Measurements from ENCODE around the gene CDC25B. TPM values are rescaled to one million over a fixed set of nuclear protein-coding genes. Genes with fewer than 3 reads are reported as not detected.

Gene CDC25B
- total and polyA plus RNA-seq, 2 of the 13 experiments (the other 11 are each of a cell fraction or from before 2014, with no cell fraction given), result 14.5 to 19.4 TPM

- TF ChIP-seq NCOA2 (CRISPR knock-in tag; IDR thresholded peaks at IDR 0.05), result no peak
- no peak for TF ChIP-seq ZNF652 (CRISPR knock-in tag; IDR thresholded peaks at IDR 0.05; ENCODE audit: borderline replicate concordance, low read depth)
- no peak for TF ChIP-seq XRCC5 (optimal IDR thresholded peaks at IDR 0.05; ENCODE audit: low read length)
- TF ChIP-seq ELF4 (CRISPR knock-in tag; IDR thresholded peaks at IDR 0.05; ENCODE audit: borderline replicate concordance), result no peak
- TF ChIP-seq ESRRA (CRISPR knock-in tag; IDR thresholded peaks at IDR 0.05; ENCODE audit: low read depth), result peak; percentile 16; the same call in 1 of the 2 replicates
- TF ChIP-seq PREB (CRISPR knock-in tag; IDR thresholded peaks at IDR 0.05), result no peak
- no peak for TF ChIP-seq KIAA2018 (CRISPR knock-in tag; IDR thresholded peaks at IDR 0.05; ENCODE audit: borderline replicate concordance)
- TF ChIP-seq ZFP36L2 (CRISPR knock-in tag; IDR thresholded peaks at IDR 0.05), result no peak
- no peak for TF ChIP-seq TBP (CRISPR knock-in tag; IDR thresholded peaks at IDR 0.05)
- no peak for TF ChIP-seq ZNF180 (CRISPR knock-in tag; IDR thresholded peaks at IDR 0.05; ENCODE audit: borderline replicate concordance, low read depth)
- no peak for TF ChIP-seq ZNF703 (CRISPR knock-in tag; IDR thresholded peaks at IDR 0.05; ENCODE audit: borderline replicate concordance)
- peak; percentile 50; the same call in 1 of the 2 replicates for TF ChIP-seq ZNF317 (CRISPR knock-in tag; IDR thresholded peaks at IDR 0.05)
- no peak for TF ChIP-seq ZNF282 (IDR thresholded peaks at IDR 0.05; ENCODE audit: partially characterized antibody)
- no peak for TF ChIP-seq TOPORS (CRISPR knock-in tag; IDR thresholded peaks at IDR 0.05)
- no peak for TF ChIP-seq PRPF4 (IDR thresholded peaks at IDR 0.05; ENCODE audit: low read depth, low read length, poor library complexity, severe bottlenecking)
- TF ChIP-seq ZNF224 (CRISPR knock-in tag; IDR thresholded peaks at IDR 0.05), result no peak; the same call in 1 of the 2 replicates
- TF ChIP-seq ZNF784 (CRISPR knock-in tag; IDR thresholded peaks at IDR 0.05; ENCODE audit: borderline replicate concordance), result no peak; the same call in 1 of the 2 replicates
- TF ChIP-seq ZNF34 (CRISPR knock-in tag; IDR thresholded peaks at IDR 0.05; ENCODE audit: borderline replicate concordance), result no peak
- TF ChIP-seq ZNF800 (CRISPR knock-in tag; IDR thresholded peaks at IDR 0.05), result peak; percentile 90; the same call in 1 of the 2 replicates
These were observed 50.2 kb downstream of the CDC25B start (continued) for GRCh38 chr20:3846378-3846739.

Measured in HepG2 (cell line).